Adipose tissue (tissue), 3 donors: ENCODE measurements around the gene FBN2. TPM values are rescaled to one million over a fixed set of nuclear protein-coding genes. Genes with fewer than 3 reads are reported as not detected.
"Not testable (repeated sequence)": the region's sequence is repeated elsewhere in the genome, so short reads cannot be mapped to it uniquely, and the experiment has no call there.

Experiments used
- H3K27ac ChIP-seq: one replicate; pipeline ENCODE4 v1.5.1; 2013; ENCODE audit warnings: low read depth, low read length
- WGBS, 3 donors: extraction: QIAGEN DNeasy Blood & Tissue Kit; methylation state at CpG; one replicate each; pipeline ENCODE4 v1.1.7; 2013; 5-methylcytosine and 5-hydroxymethylcytosine counted together
- polyA plus RNA-seq, 3 donors: library from polyadenylated mRNA; stranded (reverse); fragments of 200-250 nt; gene quantifications; one replicate each; pipeline ENCODE4 v1.2.3, GENCODE V29; 2013
- donor health status: healthy with polysubstance abuse.
- donor health status: Bipolar disorder and iron deficiency.
- donor health status: healthy.

Gene FBN2
- polyA plus RNA-seq, 3 donors = 0.01 to 0.15 (median 0.11) TPM

DNA sequence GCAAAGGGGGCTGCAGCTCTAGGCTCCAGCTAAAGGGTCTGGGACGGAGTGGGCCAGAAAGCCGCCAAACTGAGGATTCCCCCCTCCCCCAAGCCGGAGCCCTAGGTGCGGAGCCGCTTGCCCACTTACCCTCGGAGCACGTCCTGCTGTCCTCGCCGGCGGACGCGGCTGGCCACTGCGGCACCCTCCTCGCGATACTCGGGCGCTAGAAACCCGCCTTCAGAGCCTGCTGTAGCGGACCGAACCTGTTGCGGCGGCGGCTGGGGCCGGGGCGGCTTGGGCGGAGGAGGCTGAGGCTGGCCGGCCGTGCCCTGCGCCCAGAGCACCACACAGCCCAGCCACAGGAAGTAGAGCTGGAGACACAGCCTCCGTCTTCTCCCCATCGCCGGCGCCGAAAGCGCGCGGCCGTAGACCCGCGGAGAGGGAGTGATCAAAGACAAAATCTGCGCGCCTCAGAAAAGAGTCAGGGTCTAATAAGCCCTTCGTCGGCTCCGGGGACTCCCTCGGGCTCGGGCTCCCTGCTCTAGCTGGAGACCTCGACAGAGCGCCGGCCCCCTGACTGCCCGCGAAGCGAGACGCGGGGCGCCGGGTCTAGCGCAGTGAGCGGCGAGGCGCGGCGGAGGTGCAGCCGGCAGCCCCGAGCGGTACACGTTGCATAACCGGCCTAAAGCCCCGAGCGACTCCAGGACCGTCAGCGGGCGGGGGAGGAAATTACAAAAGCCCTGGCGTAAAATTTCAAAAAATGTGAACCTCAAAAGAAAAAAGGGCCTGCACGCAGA is 635 bp downstream of the FBN2 start:
- H3K27ac ChIP-seq = no peak overlapping the region
- WGBS, 3 donors = 1 to 2% (median 1%) methylated on average over 73 to 75 of the region's 75 CpGs

GRCh38 chr5:128536254-128537220 is 1.5 kb downstream of the FBN2 start:
- WGBS, 3 donors = 16 to 50% (median 44%) methylated on average over 50 to 58 of the region's 58 CpGs
- H3K27ac ChIP-seq = no peak overlapping the region

- no peak overlapping the region for H3K27ac ChIP-seq
- 55 to 95% (median 93%) methylated on average over 1 of the region's 1 CpG for WGBS, 3 donors
Measured at GRCh38 chr5:128535251-128535650, 2.8 kb downstream of the FBN2 start.

- H3K27ac ChIP-seq = no peak overlapping the region
- WGBS, 3 donors = 60 to 84% (median 82%) methylated on average over 6 of the region's 6 CpGs
Measured at GRCh38 chr5:128534726-128535125, 3.3 kb downstream of the FBN2 start.

DNA sequence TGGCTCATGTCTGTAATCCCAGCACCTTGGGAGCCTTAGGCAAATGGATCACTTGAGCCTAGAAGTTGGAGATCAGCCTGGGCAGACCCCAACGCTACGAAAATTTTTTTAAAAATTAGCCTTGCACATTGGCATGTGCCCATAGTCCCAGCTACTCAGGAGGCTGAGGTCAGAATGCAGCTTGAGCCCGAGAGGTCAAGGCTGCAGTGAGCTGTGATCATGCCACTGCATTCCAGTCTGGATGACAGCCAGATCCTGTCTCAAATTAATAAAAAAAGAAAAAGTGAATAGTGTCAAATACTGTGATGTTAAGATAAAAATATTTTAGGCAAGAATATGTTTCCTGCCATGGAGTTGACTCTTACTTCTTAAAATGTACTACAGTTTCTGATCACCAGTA is 5.3 kb downstream of the FBN2 start:
- WGBS, 3 donors = 58 to 74% (median 72%) methylated on average over 3 of the region's 3 CpGs

GRCh38 chr5:128532127-128532526 is 5.9 kb downstream of the FBN2 start:
- H3K27ac ChIP-seq = no peak overlapping the region
- WGBS, 3 donors = 37 to 87% (median 67%) methylated on average over 3 of the region's 3 CpGs

More for the DNA sequence above, 5.3 kb downstream of the FBN2 start:
- H3K27ac ChIP-seq = no peak overlapping the region

DNA sequence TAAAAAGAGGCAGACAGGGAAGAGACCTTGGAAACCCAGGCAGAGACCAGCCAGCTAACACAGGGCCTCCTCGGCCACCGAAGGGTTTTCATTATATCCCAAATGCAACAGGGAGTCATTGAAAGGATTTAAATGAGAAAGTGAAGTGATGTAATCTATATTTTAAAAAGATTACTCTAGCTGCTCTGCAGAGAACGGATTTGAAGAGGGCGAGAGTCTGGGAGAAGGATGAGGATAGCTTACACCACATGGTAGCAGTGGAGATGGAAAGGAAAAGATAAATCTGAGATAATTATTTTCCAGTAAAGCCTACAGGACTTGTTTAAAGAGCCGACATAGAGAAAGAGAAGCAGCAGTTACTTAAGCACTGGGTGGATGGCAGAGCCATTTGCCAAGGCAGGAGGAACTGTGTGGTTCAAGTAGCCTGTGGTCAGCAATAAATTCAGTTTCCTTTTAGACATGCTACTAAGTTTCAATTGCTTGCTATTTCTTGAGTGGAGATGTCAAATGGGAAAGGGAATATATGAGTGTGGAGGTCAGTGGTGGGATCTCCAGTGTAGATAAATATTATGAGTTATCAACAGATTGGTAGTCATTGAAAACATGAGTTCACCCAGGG is 9.3 kb downstream of the FBN2 start:
- H3K27ac ChIP-seq = no peak overlapping the region
- 76 to 81% (median 78%) methylated on average over 5 of the region's 5 CpGs for WGBS, 3 donors

DNA sequence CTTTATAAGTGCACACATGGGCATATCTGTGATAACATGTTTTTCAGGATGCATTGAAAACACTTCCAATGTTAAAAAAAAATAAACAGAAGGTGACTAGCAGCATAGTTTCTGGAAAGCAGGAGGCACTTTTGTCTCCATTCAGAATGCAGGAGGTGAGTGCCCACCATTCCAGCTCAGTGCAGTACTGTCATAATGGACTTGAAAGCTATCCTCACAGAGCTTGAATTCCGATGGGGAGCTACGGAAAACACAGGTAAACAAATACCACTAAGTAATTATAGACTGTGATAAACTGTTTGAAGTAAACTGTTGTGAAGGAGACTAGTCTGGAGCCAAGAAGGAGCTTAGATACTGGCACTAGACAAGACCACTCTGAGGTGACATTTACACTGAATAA is 9.9 kb downstream of the FBN2 start:
- 26 to 70% (median 65%) methylated on average over 2 of the region's 2 CpGs for WGBS, 3 donors
- H3K27ac ChIP-seq = no peak overlapping the region

- H3K27ac ChIP-seq = no peak overlapping the region
Measured at GRCh38 chr5:128527077-128527476, 11.0 kb downstream of the FBN2 start.

DNA sequence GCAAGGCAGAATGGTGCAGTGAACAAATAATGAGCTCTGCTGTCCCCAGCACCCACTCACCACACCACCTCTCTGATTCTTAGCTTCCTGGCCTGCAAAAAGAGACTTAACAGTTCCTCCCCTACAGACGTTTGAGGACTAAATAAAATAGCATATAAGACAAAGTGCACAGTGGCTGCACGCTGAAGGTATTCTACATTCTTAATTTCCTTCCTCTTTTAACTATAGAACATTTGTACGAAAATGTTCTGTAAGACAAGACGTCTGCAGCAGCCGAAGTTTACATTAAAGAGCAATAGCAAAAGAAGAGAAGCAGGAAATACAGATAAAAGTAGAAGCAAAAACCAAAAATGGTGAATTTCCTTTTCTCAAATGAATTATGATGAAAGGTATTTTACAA is 15.7 kb downstream of the FBN2 start:
- no peak overlapping the region for H3K27ac ChIP-seq
- 33 to 57% (median 33%) methylated on average over 5 of the region's 5 CpGs for whole genome bisulfite sequencing, 3 donors

DNA sequence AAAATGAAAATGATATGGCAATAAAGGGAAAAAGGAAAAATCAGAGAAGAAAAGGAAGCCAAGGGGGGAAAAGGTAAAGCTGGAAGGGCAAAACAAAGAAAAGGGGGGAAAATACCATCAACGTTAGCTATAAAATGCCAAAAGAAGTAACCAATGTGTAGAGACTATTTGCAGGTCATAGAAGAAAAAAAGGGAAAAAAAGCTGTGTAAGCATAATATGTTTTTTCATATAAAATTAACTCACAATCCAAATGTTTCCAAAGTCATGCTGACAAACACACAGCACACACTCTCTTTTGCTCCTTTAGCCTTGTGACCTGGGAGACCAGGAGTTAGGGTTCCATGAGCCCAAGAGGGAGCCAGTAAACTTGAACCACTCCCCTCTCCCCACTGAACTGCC is 18.2 kb downstream of the FBN2 start:
- 78 to 86% (median 82%) methylated on average over 1 of the region's 1 CpG for WGBS, 3 donors
- no peak overlapping the region for H3K27ac ChIP-seq

DNA sequence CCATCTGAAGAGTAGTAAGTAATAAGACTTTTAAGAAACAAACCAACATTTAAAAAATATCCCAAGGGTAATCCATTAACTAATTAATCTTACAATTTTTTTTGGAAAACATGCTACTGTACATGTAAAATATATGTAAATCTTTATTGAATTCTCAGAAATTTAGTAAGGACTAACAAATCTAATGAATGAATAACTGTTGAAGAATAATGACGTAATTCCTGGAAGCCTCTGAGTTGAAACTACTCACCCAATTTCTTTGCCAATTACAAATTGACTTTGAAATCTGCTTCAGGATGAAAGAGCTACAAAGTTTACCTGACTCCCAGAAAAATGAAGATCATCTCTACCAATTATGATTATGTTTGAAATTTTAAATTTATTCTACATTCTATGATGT is 21.1 kb downstream of the FBN2 start:
- H3K27ac ChIP-seq = no peak overlapping the region
- WGBS, 3 donors = 71 to 82% (median 79%) methylated on average over 1 of the region's 1 CpG

- WGBS, 3 donors = 14 to 20% (median 18%) methylated on average over 1 of the region's 1 CpG
- H3K27ac ChIP-seq = no peak overlapping the region
Measured at GRCh38 chr5:128513806-128514205, 24.2 kb downstream of the FBN2 start.

GRCh38 chr5:128512894-128513293 is 25.2 kb downstream of the FBN2 start:
- H3K27ac ChIP-seq = no peak overlapping the region
- WGBS, 3 donors = 49 to 62% (median 56%) methylated on average over 2 of the region's 2 CpGs

DNA sequence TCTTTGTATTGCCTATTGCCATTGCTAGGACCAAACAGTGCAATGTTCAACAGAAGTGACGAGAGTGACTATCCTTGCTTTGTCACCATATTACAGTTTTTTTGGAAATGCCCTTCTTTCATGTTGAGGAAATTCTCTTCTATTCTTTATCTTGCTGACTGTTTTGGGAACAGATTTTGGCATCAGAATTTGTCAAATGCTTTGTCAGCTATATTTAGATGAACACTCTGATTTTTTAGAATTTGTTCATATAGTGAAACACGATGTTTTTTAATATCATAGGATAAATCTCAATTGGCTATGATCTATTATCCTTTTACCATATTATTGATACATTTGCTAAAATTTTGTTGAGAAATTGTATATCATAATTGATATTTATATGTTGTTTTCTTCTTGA is 31.4 kb downstream of the FBN2 start:
- H3K27ac ChIP-seq = no peak overlapping the region
- WGBS, 3 donors = 82 to 93% (median 92%) methylated on average over 2 of the region's 2 CpGs

GRCh38 chr5:128503727-128504126 is 34.3 kb downstream of the FBN2 start:
- not testable (repeated sequence) for H3K27ac ChIP-seq
- WGBS, 3 donors = 89 to 100% (median 95%) methylated on average over 1 of the region's 1 CpG

- no peak overlapping the region for H3K27ac ChIP-seq
- 46 to 53% (median 49%) methylated on average over 5 of the region's 5 CpGs for WGBS, 3 donors
Measured at GRCh38 chr5:128498844-128499455, 39.1 kb downstream of the FBN2 start.

GRCh38 chr5:128494516-128494915 is 43.5 kb downstream of the FBN2 start:
- WGBS, 3 donors = 64 to 79% (median 65%) methylated on average over 1 of the region's 1 CpG
- no peak overlapping the region for H3K27ac ChIP-seq
